ENCODE data around the gene FANCC. TPM values are rescaled to one million over a fixed set of nuclear protein-coding genes. Genes with fewer than 3 reads are reported as not detected.

Gene FANCC
- total and polyA plus RNA-seq, 2 of the 4 experiments (the other 2 are of a cell fraction) = 4.7 to 6.3 TPM

DNA sequence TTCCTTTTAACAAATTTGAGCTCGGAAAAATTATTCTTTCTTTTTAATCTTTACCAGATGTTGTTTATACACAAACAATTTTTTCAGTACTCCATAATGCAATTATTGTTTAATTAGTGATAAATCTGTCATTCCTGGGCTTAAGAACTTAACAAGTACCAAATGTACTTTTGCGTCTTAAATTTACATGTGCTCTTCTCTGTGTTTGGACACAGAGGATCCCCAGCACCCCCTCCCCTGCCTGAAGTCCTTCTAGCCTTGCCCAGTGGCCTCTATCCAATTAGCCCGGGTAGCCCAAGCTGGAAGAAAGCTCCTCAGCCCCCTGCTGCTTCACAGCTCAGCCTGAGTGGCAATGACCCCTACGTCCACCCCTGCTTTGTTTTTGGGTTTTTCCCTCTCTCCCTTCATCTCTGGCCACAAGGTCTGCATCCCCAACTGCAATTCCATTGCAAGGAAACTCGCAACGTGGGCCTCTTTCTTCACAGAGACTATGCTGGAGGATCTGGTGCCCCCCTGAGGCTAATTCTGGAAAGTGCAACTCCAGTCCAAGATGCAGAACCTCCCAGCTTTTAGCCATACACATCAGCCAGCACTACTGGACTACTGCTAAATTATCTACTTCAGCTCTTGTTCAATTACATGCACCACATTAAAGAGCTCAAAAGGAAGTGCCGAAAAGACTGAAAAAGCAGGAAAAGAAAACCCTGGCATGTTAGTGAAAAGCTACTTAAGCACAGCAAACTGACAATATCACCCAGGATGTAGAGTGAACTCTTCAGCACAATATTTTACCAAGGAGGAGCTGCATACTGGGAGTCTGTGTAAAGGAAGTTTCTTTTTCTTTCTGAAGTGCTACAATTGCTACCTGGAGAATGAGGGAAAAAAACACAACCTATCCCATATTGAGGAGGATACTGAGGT is 186.2 kb downstream of the FANCC start:
- Histone ChIP-seq H3K27me3 (ENCODE audit: control insufficient read depth, insufficient read depth, low read length) (no peaks in the 10 kb centered on the region), H3K4me3 (ENCODE audit: insufficient read depth, low read depth, low read length) (no peak overlapping the region), H3K4me1 (ENCODE audit: control insufficient read depth, insufficient read depth, low read length) (peaks cover 2% of the 10 kb centered on the region; the same call in 1 of the 2 replicates), H3K27ac (ENCODE audit: insufficient read depth, low read length) (no peak overlapping the region), H2AFZ (replicated peaks; ENCODE audit: low read length, poor library complexity) (peak overlapping the region; percentile 79), H3K23ac (ENCODE audit: low read depth, low read length) (no peak overlapping the region), H3K9me3 (ENCODE audit: control insufficient read depth, insufficient read depth, low read length) (no peaks in the 10 kb centered on the region), H3K14ac (replicated peaks; ENCODE audit: low read depth, low read length) (no peak overlapping the region), H3K9ac (ENCODE audit: low read depth, low read length) (no peak overlapping the region), H3K18ac (ENCODE audit: low read depth, low read length) (no peak overlapping the region; the same call in 1 of the 2 replicates), H4K91ac (ENCODE audit: insufficient read depth, low read depth, low read length) (no peak overlapping the region), H3K36me3 (ENCODE audit: control insufficient read depth, insufficient read depth, low read length) (no peaks in the 10 kb centered on the region), H3K9me1 (ENCODE audit: insufficient read depth, low read length) (no peaks in the 10 kb centered on the region; the same call in 1 of the 2 replicates), H4K5ac (ENCODE audit: low read depth, low read length) (no peak overlapping the region), H2AK9ac (replicated peaks; ENCODE audit: low read depth, low read length, poor library complexity) (peak overlapping the region; percentile 4), H3K56ac (ENCODE audit: extremely low read depth, insufficient read depth, low read length) (no peak overlapping the region), H2BK5ac (ENCODE audit: low read depth, low read length, poor library complexity, severe bottlenecking) (no peak overlapping the region), H2BK15ac (ENCODE audit: low read depth, low read length) (no peak overlapping the region), H2AK5ac (ENCODE audit: low read depth, low read length) (no peak overlapping the region), H3K79me1 (ENCODE audit: low read depth in 1 of 2, low read length in 2 of 2) (no peaks in the 10 kb centered on the region), H2BK120ac (ENCODE audit: low read depth, low read length) (no peak overlapping the region), H3K4me2 (ENCODE audit: low read depth, low read length) (no peak overlapping the region), H2BK20ac (ENCODE audit: low read depth, low read length) (0 out of 2 replicates have a peak overlapping the region, but pooled peaks have one; percentile 49), H4K20me1 (ENCODE audit: insufficient read depth, low read length) (no peaks in the 10 kb centered on the region), H4K8ac (ENCODE audit: low read depth in 2 of 2, low read length in 2 of 2) (no peak overlapping the region), H3K4ac (ENCODE audit: low read depth, low read length) (no peak overlapping the region)
- ChIA-PET CTCF (interaction anchor here (0.6 to 6.4 kb wide), 10 partner anchors 10 to 536 kb away, joined by 3 to 47 read pairs (median 6); no protein-coding TSS in a partner anchor), POLR2A (ENCODE audit: unreplicated experiment) (interaction anchor here (0.6 kb wide), 1 partner anchor 168 kb away, joined by 3 read pairs; no protein-coding TSS in a partner anchor)
- peak; percentile 60 for DNase-seq
- TF ChIP-seq CHD1 (IDR thresholded peaks at IDR 0.05; ENCODE audit: low read depth, low read length) (no peak), POLR2A (IDR thresholded peaks at IDR 0.05; ENCODE audit: low read depth, low read length) (no peak), CEBPB (IDR thresholded peaks at IDR 0.05; ENCODE audit: low read depth, low read length) (peak; percentile 26; the same call in 1 of the 2 replicates), MAZ (IDR thresholded peaks at IDR 0.05; ENCODE audit: borderline replicate concordance, low read depth, low read length) (no peak), SMC3 (IDR thresholded peaks at IDR 0.05; ENCODE audit: low read depth, low read length) (peak; percentile 76), FOS (IDR thresholded peaks at IDR 0.05; ENCODE audit: low read depth, low read length) (no peak), RAD21 (IDR thresholded peaks at IDR 0.05; ENCODE audit: low read length) (peak; percentile 86), MXI1 (IDR thresholded peaks at IDR 0.05; ENCODE audit: borderline replicate concordance, low read depth, low read length) (no peak)
- TF ChIP-seq, protein P1, sequence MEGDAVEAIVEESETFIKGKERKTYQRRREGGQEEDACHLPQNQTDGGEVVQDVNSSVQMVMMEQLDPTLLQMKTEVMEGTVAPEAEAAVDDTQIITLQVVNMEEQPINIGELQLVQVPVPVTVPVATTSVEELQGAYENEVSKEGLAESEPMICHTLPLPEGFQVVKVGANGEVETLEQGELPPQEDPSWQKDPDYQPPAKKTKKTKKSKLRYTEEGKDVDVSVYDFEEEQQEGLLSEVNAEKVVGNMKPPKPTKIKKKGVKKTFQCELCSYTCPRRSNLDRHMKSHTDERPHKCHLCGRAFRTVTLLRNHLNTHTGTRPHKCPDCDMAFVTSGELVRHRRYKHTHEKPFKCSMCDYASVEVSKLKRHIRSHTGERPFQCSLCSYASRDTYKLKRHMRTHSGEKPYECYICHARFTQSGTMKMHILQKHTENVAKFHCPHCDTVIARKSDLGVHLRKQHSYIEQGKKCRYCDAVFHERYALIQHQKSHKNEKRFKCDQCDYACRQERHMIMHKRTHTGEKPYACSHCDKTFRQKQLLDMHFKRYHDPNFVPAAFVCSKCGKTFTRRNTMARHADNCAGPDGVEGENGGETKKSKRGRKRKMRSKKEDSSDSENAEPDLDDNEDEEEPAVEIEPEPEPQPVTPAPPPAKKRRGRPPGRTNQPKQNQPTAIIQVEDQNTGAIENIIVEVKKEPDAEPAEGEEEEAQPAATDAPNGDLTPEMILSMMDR (conservative IDR thresholded peaks at IDR 0.05; ENCODE audit: low read depth, low read length) = peak; percentile 86
- TF ChIP-seq, protein P2, sequence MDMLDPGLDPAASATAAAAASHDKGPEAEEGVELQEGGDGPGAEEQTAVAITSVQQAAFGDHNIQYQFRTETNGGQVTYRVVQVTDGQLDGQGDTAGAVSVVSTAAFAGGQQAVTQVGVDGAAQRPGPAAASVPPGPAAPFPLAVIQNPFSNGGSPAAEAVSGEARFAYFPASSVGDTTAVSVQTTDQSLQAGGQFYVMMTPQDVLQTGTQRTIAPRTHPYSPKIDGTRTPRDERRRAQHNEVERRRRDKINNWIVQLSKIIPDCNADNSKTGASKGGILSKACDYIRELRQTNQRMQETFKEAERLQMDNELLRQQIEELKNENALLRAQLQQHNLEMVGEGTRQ (IDR thresholded peaks at IDR 0.05; ENCODE audit: low read depth, low read length) = no peak
- intact Hi-C loops (cut with micrococcal nuclease) = loop anchor here (1.0 to 5.0 kb wide), 5 partner anchors 124 to 1086 kb away; no protein-coding TSS in a partner anchor
- in situ Hi-C loops (cut with MboI; ENCODE audit: low sequenced_read_pairs) = no loop called here
- peak; percentile 79 for ATAC-seq (ENCODE audit: low read depth)
- 0% methylated on average over 1 of the region's 7 CpGs; no CpG with 5 or more reads in 1 of the 2 experiments for WGBS, 2 experiments (ENCODE audit: extremely low coverage in 2 of 2, insufficient read length in 1 of 2)
- dilution Hi-C loops (cut with HindIII; ENCODE audit: low sequenced_read_pairs, unreplicated experiment) = no loop called here
- no TSS peak for BruUV-seq (replicated peaks)

All from IMR-90 (cell line).